ENCODE data around the gene TMPRSS4. TPM values are rescaled to one million over a fixed set of nuclear protein-coding genes. Genes with fewer than 3 reads are reported as not detected.

TMPRSS4 gene
- total RNA-seq, 1 experiment from 2014 or later: 1.5 TPM

DNA sequence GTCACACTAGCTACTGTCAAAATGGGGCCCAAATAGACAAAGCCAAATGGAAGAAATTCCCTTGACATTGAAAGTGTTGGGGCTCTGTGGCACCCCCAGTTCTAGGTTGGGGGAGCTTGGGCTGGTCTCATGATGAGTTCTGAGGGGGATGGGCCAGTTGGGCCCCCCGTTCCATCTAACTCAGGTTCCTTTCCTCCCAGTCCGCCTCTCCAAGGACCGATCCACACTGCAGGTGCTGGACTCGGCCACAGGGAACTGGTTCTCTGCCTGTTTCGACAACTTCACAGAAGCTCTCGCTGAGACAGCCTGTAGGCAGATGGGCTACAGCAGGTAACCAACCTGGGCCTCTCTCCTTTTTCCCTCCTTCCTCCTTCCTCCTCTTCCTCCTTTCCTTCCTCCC, 27.6 kb downstream of the TMPRSS4 start:
- no peak overlapping the region for H3K9ac ChIP-seq (ENCODE audit: low read length)
- H3K27ac ChIP-seq (ENCODE audit: low read length): no peak overlapping the region
- CTCF ChIA-PET: no interaction called here
- POLR2A ChIA-PET (ENCODE audit: unreplicated experiment): no interaction called here
- no peak for TF ChIP-seq EZH2phosphoT487 (IDR thresholded peaks at IDR 0.05; ENCODE audit: borderline replicate concordance, low read length)
- no peak for TF ChIP-seq EZH2 (IDR thresholded peaks at IDR 0.05; ENCODE audit: low read length, unreplicated experiment)
- TF ChIP-seq, protein P1, sequence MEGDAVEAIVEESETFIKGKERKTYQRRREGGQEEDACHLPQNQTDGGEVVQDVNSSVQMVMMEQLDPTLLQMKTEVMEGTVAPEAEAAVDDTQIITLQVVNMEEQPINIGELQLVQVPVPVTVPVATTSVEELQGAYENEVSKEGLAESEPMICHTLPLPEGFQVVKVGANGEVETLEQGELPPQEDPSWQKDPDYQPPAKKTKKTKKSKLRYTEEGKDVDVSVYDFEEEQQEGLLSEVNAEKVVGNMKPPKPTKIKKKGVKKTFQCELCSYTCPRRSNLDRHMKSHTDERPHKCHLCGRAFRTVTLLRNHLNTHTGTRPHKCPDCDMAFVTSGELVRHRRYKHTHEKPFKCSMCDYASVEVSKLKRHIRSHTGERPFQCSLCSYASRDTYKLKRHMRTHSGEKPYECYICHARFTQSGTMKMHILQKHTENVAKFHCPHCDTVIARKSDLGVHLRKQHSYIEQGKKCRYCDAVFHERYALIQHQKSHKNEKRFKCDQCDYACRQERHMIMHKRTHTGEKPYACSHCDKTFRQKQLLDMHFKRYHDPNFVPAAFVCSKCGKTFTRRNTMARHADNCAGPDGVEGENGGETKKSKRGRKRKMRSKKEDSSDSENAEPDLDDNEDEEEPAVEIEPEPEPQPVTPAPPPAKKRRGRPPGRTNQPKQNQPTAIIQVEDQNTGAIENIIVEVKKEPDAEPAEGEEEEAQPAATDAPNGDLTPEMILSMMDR (conservative IDR thresholded peaks at IDR 0.05; ENCODE audit: low read depth, low read length): no peak
- no peaks in the 10 kb centered on the region for H4K20me1 ChIP-seq (ENCODE audit: low read length)
- peaks cover 69% of the 10 kb centered on the region for H3K27me3 ChIP-seq (ENCODE audit: low read length)
- no peak overlapping the region for H2AFZ ChIP-seq (ENCODE audit: low read length)
- intact Hi-C loops (cut with micrococcal nuclease): no loop called here
- H3K9me2 ChIP-seq (replicated peaks; ENCODE audit: low read length): no peaks in the 10 kb centered on the region
- BruUV-seq (replicated peaks): no TSS peak
- no peaks in the 10 kb centered on the region for H3F3A ChIP-seq (ENCODE audit: low read length, unreplicated experiment)
- ATAC-seq (no peak), DNase-seq (no peak)
- H3K79me2 ChIP-seq (ENCODE audit: low read length): no peaks in the 10 kb centered on the region
- no peak overlapping the region for H3K4me2 ChIP-seq (ENCODE audit: low read length)
- no peaks in the 10 kb centered on the region for H3K9me3 ChIP-seq (ENCODE audit: low read length)
- no peaks in the 10 kb centered on the region for H3K36me3 ChIP-seq (ENCODE audit: low read depth, low read length)
- no peaks in the 10 kb centered on the region for H3K4me1 ChIP-seq (ENCODE audit: insufficient read depth, low read length)
- H3K4me3 ChIP-seq (ENCODE audit: low read length): no peak overlapping the region

DNA sequence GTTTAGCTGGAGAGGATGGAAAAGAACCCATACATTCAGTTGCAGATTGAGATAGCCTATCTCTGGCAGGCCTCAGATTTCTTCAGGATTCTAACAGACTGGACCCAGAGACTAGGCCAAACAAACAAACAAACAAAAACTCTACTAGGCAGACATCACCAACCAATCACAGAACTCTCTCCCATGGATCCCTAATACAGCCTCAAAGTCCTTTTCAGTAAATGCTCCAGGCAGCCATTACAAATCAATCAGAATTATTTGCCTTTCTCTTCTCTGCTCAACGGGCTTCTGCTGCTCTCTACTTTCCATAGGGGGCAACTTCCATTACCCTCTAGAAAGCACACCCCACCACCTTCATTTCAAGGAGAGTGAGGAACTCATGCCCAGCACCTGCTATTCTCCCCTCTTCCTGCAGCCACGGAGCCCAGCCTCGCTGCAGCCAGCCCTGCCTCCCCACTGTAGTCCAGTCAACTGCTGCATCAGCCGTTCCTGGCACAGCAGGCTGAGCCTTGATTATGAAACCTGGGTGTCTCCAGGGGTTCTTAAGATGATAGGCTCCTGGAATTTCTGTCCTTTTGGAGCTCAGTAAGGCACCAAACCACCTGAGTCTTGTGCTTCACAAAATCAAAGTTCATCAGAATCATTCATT, 28.9 kb downstream of the TMPRSS4 start:
- Histone ChIP-seq H3K36me3 (ENCODE audit: low read depth, low read length) (no peaks in the 10 kb centered on the region), H3K9me3 (ENCODE audit: low read length) (no peaks in the 10 kb centered on the region), H3K27me3 (ENCODE audit: low read length) (peaks cover 67% of the 10 kb centered on the region), H2AFZ (ENCODE audit: low read length) (no peak overlapping the region), H4K20me1 (ENCODE audit: low read length) (no peaks in the 10 kb centered on the region), H3F3A (ENCODE audit: low read length, unreplicated experiment) (no peaks in the 10 kb centered on the region), H3K4me1 (ENCODE audit: insufficient read depth, low read length) (no peaks in the 10 kb centered on the region), H3K4me3 (ENCODE audit: low read length) (no peak overlapping the region), H3K9me2 (replicated peaks; ENCODE audit: low read length) (no peaks in the 10 kb centered on the region), H3K79me2 (ENCODE audit: low read length) (no peaks in the 10 kb centered on the region), H3K4me2 (ENCODE audit: low read length) (no peak overlapping the region), H3K27ac (ENCODE audit: low read length) (no peak overlapping the region), H3K9ac (ENCODE audit: low read length) (no peak overlapping the region)
- BruUV-seq (replicated peaks): no TSS peak
- TF ChIP-seq, protein P1 (conservative IDR thresholded peaks at IDR 0.05; ENCODE audit: low read depth, low read length): no peak
- TF ChIP-seq EZH2phosphoT487 (IDR thresholded peaks at IDR 0.05; ENCODE audit: borderline replicate concordance, low read length) (no peak), EZH2 (IDR thresholded peaks at IDR 0.05; ENCODE audit: low read length, unreplicated experiment) (no peak)
- intact Hi-C loops (cut with micrococcal nuclease): no loop called here
- ChIA-PET CTCF (no interaction called here), POLR2A (ENCODE audit: unreplicated experiment) (no interaction called here)
- no peak for ATAC-seq
- no peak for DNase-seq

DNA sequence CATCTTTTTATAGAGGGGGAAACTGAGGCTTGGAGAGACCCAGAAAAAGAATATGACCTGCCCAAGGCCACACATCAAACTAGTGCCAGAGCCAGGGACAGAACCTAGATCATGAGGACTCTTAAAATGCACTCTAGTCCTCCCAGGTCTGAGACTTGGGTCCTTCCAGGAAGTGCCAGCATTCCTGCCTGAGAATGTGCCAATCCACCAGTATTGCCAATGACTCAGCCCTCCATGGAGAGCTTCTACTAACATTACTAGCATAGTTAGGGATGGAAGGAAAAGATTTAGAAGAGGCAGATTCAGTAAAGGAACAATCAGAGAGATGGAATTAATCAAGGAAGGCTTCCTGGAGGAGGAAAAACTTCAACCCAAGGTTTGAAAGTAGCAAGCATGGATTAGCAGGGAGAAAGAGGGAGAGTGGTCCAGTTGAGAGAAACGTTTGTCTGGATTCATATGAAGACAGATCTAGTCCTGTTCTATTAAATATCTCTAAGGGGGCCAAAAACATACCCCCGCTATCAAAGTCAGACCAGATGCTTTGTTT, 30.0 kb downstream of the TMPRSS4 start:
- Histone ChIP-seq H2AFZ (ENCODE audit: low read length) (no peak overlapping the region), H3F3A (ENCODE audit: low read length, unreplicated experiment) (no peaks in the 10 kb centered on the region), H3K4me3 (ENCODE audit: low read length) (no peak overlapping the region), H3K9ac (ENCODE audit: low read length) (no peak overlapping the region), H3K9me3 (ENCODE audit: low read length) (no peaks in the 10 kb centered on the region), H3K4me1 (ENCODE audit: insufficient read depth, low read length) (no peaks in the 10 kb centered on the region), H3K27ac (ENCODE audit: low read length) (no peak overlapping the region), H3K27me3 (ENCODE audit: low read length) (peaks cover 61% of the 10 kb centered on the region), H3K36me3 (ENCODE audit: low read depth, low read length) (no peaks in the 10 kb centered on the region), H3K9me2 (replicated peaks; ENCODE audit: low read length) (no peaks in the 10 kb centered on the region), H3K79me2 (ENCODE audit: low read length) (no peaks in the 10 kb centered on the region), H4K20me1 (ENCODE audit: low read length) (no peaks in the 10 kb centered on the region), H3K4me2 (ENCODE audit: low read length) (no peak overlapping the region)
- DNase-seq (peak; percentile 58), ATAC-seq (no peak)
- ChIA-PET CTCF (no interaction called here), POLR2A (ENCODE audit: unreplicated experiment) (no interaction called here)
- no TSS peak for BruUV-seq (replicated peaks)
- intact Hi-C loops (cut with micrococcal nuclease): no loop called here
- TF ChIP-seq, protein P1 (conservative IDR thresholded peaks at IDR 0.05; ENCODE audit: low read depth, low read length): no peak
- TF ChIP-seq EZH2phosphoT487 (IDR thresholded peaks at IDR 0.05; ENCODE audit: borderline replicate concordance, low read length) (no peak), EZH2 (IDR thresholded peaks at IDR 0.05; ENCODE audit: low read length, unreplicated experiment) (no peak)

Measured in PC-3 (cell line).